GM18873 (cell line): ENCODE data around the gene CENPV.
"Not testable (repeated sequence)": the region's sequence is repeated elsewhere in the genome, so short reads cannot be mapped to it uniquely, and the experiment has no call there.

ENCODE experiments used
- ATAC-seq: cut with Tn5 transposase; IDR thresholded peaks from one replicate; pipeline ENCODE4 v1.9.1; 2021; ENCODE audit warnings: mild to moderate bottlenecking, moderate library complexity, moderate number of reproducible peaks; ENCODE audit not compliant: unreplicated experiment, low FRiP score

CENPV gene

GRCh38 chr17:16353317-16354174 is at the start of gene CENPV:
CENPV (minus strand) TSS chr17:16353469; CDS start chr17:16353436, 33 bp downstream.
- ATAC-seq: no peak

GRCh38 chr17:16398270-16399267 is 45.3 kb upstream of the CENPV start:
- peak; percentile 75 for ATAC-seq

DNA sequence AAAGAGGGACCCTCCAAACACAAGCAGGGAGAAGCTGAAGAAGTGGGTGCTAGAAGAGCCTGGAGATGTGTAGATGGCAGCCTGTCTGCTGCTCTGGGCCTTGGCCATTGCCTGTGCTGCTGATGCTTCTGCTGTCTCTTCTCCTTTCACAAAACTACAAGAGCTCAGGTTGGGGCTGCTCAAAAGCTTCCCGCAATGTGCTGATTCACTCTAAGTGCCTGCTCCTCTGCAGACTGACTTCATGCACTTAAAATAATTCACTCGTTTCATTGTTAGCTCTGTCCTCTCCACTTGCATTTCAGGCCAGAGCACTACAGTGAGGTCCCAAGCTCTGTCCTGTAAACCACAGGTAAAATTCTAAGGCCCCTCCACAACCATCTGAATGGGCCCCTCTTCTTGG is 43.4 kb upstream of the CENPV start:
- ATAC-seq: not testable (repeated sequence)

- not testable (repeated sequence) for ATAC-seq
Observed at GRCh38 chr17:16395887-16396286, 42.6 kb upstream of the CENPV start.

- ATAC-seq: not testable (repeated sequence)
Observed at GRCh38 chr17:16392491-16392890, 39.2 kb upstream of the CENPV start.

- no peak for ATAC-seq
Observed at GRCh38 chr17:16391451-16391850, 38.2 kb upstream of the CENPV start.

DNA sequence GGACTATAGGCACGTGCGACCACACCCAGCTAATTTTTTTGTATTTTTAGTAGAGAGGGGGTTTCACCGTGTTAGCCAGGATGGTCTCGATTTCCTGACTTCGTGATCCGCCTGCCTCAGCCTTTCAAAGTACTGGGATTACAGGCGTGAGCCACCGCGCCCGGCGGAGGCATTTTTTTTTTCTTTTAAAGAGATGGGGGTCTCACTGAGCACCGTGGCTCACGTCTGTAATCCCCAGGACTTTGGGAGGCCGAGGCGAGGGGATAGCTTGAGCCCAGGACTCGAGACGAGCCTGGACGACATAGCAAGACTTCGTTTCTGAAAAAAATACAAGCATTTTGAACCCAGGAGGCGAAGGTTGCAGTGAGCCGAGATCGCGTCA is 32.8 kb upstream of the CENPV start:
- not testable (repeated sequence) for ATAC-seq

DNA sequence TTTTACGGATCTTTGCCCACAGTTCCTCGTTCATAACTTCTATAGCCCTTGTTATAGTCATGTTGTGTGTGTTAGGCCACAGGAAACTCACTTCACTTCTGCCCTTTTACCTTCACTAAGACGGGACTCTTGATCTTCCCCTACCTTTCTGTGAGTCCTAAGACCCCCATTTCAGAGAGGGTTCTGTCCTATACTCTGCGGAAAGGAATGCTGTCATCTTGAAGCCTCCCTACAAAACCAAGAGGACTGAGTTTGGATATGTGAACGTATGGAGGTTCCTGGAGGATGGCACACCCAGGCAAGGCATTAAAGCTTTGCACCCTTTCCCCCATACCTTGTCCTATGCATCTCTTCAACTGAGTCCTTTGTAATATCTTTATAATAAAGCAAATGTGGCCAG is 31.3 kb upstream of the CENPV start:
- no peak for ATAC-seq

- no peak for ATAC-seq
Observed at GRCh38 chr17:16383772-16384287, 30.6 kb upstream of the CENPV start.

DNA sequence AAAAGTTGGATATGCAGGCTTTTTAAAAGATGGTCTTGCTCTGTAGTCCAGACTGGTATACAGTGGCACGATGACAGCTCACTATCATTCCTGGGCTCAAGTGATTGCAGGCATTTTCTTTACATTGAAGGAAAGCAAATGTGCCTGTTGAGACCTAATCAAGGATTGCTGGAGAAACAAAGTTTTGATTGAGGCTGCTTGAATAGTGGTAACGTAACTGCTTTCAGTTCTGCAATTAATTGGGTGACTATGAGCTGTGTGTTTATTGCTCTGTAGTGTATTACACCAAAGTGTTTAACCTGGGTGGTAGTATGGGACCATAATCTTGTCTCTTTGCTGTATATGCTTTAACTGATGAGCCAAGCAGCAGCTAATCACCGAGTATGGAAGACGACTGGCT is 29.9 kb upstream of the CENPV start:
- no peak for ATAC-seq

GRCh38 chr17:16381496-16381820 is 28.2 kb upstream of the CENPV start:
- peak; percentile 7 for ATAC-seq

DNA sequence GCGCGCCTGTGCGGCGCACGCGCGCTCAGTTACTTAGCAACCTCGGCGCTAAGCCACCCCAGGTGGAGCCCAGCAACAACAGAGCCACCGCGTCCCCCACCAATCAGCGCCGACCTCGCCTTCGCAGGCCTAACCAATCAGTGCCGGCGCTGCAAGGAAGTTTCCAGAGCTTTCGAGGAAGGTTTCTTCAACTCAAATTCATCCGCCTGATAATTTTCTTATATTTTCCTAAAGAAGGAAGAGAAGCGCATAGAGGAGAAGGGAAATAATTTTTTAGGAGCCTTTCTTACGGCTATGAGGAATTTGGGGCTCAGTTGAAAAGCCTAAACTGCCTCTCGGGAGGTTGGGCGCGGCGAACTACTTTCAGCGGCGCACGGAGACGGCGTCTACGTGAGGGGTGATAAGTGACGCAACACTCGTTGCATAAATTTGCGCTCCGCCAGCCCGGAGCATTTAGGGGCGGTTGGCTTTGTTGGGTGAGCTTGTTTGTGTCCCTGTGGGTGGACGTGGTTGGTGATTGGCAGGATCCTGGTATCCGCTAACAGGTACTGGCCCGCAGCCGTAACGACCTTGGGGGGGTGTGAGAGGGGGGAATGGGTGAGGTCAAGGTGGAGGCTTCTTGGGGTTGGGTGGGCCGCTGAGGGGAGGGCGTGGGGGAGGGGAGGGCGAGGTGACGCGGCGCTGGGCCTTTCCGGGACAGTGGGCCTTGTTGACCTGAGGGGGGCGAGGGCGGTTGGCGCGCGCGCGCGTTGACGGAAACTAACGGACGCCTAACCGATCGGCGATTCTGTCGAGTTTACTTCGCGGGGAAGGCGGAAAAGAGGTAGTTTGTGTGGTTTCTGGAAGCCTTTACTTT is 27.6 kb upstream of the CENPV start, which contains the start of gene UBB:
TSS of gene UBB (plus strand) at position 452 of the 856 bp plus-strand sequence. CDS start 817 bp downstream, outside the sequence.
- peak; percentile 86 for ATAC-seq

DNA sequence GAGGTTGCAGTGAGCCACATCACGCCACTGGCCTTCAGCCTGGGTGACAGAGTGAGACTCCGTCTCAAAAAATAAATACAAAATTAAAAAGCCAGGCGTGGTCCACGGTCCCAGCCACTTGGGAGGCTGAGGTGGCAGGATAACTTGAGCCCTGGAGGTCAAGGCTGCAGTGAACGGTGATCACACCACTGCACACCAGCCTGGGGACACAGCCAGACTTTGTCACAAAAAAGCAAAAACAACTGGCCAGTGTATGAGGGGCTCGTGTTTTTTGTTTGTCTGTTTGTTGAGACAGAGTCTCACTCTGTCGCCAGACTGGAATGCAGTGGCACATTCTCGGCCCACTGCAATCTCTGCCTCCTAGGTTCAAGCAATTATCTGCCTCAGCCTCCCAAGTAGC is 26.4 kb upstream of the CENPV start:
- ATAC-seq: no peak

- ATAC-seq: no peak
Observed at GRCh38 chr17:16378636-16379282, 25.5 kb upstream of the CENPV start.

- no peak for ATAC-seq
Observed at GRCh38 chr17:16377941-16378341, 24.7 kb upstream of the CENPV start.

DNA sequence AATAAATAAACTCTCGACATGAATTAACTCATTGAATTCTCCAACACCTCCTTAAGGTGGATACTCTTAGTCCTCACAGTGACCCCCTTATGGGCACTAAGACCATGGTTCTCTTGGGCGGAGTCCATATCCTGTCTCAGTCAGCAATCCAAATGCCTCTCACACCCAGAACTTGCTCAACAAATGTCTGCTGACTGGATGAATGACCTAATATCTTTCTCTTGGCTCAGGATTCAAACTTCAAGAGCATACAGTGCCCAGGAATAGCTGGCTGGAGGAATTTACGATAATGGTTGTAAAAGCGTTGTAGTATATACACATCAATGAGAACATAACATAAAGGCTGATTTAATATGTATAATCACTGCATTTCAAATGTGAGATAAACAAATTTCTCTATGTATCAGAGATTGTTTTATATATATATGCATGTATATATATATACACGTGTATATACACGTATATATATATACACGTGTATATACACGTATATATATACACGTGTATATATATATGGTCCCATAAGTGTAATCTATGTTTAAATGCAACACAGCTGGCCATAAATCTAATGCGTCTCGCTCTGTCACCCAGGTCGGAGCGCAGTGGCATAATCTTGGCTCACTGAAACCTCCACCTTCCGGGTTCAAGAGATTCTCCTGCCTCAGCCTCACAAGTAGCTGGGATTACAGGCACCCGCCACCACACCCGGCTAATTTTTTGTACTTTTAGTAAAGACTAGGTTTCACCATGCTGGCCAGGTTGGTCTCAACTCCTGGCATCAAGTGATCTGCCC is 21.1 kb upstream of the CENPV start:
- no peak for ATAC-seq

DNA sequence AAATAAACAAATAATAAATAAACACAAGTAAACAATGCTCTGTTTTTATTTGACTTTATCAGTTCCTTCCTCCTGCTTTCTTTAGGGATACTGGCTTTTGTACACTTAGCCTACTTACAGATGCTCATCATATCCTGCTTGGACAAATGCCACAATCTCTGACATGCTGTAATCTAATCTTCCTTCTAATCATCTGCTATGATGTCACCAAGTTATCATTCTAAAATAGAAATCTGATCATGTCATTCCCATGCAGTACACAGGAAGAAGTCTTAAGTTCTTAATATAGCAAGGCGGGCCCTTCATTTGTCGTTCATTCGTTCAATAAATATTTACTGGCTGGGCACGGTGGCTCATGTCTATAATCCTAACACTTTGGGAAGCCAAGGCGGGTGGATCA is 18.5 kb upstream of the CENPV start:
- ATAC-seq: no peak

DNA sequence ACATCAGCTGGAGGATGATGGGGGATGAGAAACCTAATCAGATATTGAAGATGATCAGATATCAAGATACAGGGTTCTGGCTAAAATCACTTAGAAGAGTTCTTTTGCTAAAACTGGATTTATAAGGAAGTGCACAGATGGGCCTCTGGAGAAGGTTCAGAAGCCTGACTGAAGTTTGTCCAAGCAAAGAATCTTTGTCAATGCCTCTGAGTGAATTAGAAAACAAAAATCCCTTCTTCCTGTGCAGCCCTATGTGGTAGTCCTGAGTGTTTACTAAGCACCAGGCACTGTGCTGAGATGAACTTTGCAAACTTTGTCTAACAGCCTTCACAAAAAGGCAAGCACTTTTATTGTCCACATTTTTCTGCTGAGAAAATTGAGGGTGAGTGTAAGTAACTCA is 11.4 kb upstream of the CENPV start:
- ATAC-seq: no peak
